MCF 10A (cell line): ENCODE results near the gene ZNF337. TPM values are rescaled to one million over a fixed set of nuclear protein-coding genes. Genes with fewer than 3 reads are reported as not detected.
A peak's percentile ranks its signal among the peaks of the same experiment; 100 is the strongest.
"Not testable (repeated sequence)": the region's sequence is repeated elsewhere in the genome, so short reads cannot be mapped to it uniquely, and the experiment has no call there.

Experiments
- BruUV-seq: library from RNA; stranded (reverse); fragments of 400-500 nt; replicated peaks from 2 replicates; lab custom pipeline; 2021; lab: Mats Ljungman, UMichigan
- CTCF ChIA-PET: fragments of 300-600 bp; sonication (Branson Sonifier 250); formaldehyde crosslinking; extraction: SDS; loops from one replicate; lab custom pipeline; 2021; ENCODE audit warnings: antibody characterized with exemption, inconsistent platforms; lab: Yijun Ruan, JAX
- POLR2A ChIA-PET: fragments of 300-600, 350-650 bp; sonication (Branson Sonifier 250); formaldehyde crosslinking; extraction: SDS; loops from one replicate; lab custom pipeline; 2020; ENCODE audit warnings: antibody characterized with exemption, inconsistent platforms; lab: Yijun Ruan, JAX
- DNase-seq: peaks from one replicate; pipeline ENCODE4 v3.0.0-alpha.2; 2018; ENCODE audit not compliant: unreplicated experiment
- H3K27ac Mint-ChIP-seq: one replicate; pipeline ENCODE4 v1.8.0; 2022; ENCODE audit warnings: mild to moderate bottlenecking, low read depth, mixed read lengths; ENCODE audit not compliant: unreplicated experiment
- H3K27me3 Mint-ChIP-seq: one replicate; pipeline ENCODE4 v1.8.0; 2022; ENCODE audit warnings: mixed read lengths; ENCODE audit not compliant: insufficient read depth, unreplicated experiment
- H3K36me3 Mint-ChIP-seq: one replicate; pipeline ENCODE4 v1.8.0; 2022; ENCODE audit warnings: mild to moderate bottlenecking, moderate library complexity, mixed read lengths; ENCODE audit not compliant: insufficient read depth, unreplicated experiment
- H3K4me1 Mint-ChIP-seq: one replicate; pipeline ENCODE4 v1.8.0; 2022; ENCODE audit warnings: mixed read lengths; ENCODE audit not compliant: insufficient read depth, unreplicated experiment
- H3K4me3 Mint-ChIP-seq: one replicate; pipeline ENCODE4 v1.8.0; 2022; ENCODE audit warnings: mild to moderate bottlenecking, moderate library complexity, mixed read lengths; ENCODE audit not compliant: unreplicated experiment
- H3K9me3 Mint-ChIP-seq: one replicate; pipeline ENCODE4 v1.8.0; 2022; ENCODE audit warnings: mixed read lengths; ENCODE audit not compliant: unreplicated experiment
- CTCF ChIP-seq: fragments of 200-600 bp; IDR thresholded peaks from one replicate; pipeline ENCODE4 v1.8.0; 2022; ENCODE audit warnings: antibody characterized with exemption, mild to moderate bottlenecking; ENCODE audit not compliant: unreplicated experiment
- intact Hi-C: fragments of 100-400 bp; cut with micrococcal nuclease; formaldehyde crosslinking; loops from 2 replicates; pipeline ENCODE4 v1.14.1; 2022
- total RNA-seq: library from RNA; stranded (reverse); gene quantifications from 2 replicates; pipeline ENCODE4 v1.2.3, GENCODE V29; 2022

ZNF337 gene
- total RNA-seq, 1 experiment from 2014 or later, result 19.5 TPM

- H3K9me3 Mint-ChIP-seq, result peaks cover 17% of the 10 kb centered on the region
- no peak for TF ChIP-seq CTCF
- peaks cover 7% of the 10 kb centered on the region for H3K36me3 Mint-ChIP-seq
- intact Hi-C loops, result no loop called here
- BruUV-seq, result no TSS peak
- H3K4me1 Mint-ChIP-seq, result no peaks in the 10 kb centered on the region
- no peak for DNase-seq
- CTCF ChIA-PET, result no interaction called here
- H3K4me3 Mint-ChIP-seq, result no peak overlapping the region
- no peaks in the 10 kb centered on the region for H3K27me3 Mint-ChIP-seq
- POLR2A ChIA-PET, result interaction anchor here (1.7 kb wide), 1 partner anchor 13 kb away, joined by 4 read pairs; no protein-coding TSS in a partner anchor
- no peak overlapping the region for H3K27ac Mint-ChIP-seq
These were observed 9.2 kb upstream of the ZNF337 start for GRCh38 chr20:25705830-25706351.

GRCh38 chr20:25704303-25704702 is 7.7 kb upstream of the ZNF337 start:
- ChIA-PET POLR2A (interaction anchor here (0.7 to 1.7 kb wide), 2 partner anchors 15 to 389 kb away, joined by 3 to 4 read pairs; no protein-coding TSS in a partner anchor), CTCF (interaction anchor here (1.3 kb wide), 1 partner anchor 234 kb away, joined by 3 read pairs; no protein-coding TSS in a partner anchor)
- peaks cover 28% of the 10 kb centered on the region for H3K9me3 Mint-ChIP-seq
- H3K4me1 Mint-ChIP-seq, H3K27me3 Mint-ChIP-seq, H3K36me3 Mint-ChIP-seq, intact Hi-C loops, BruUV-seq, H3K4me3 Mint-ChIP-seq, H3K27ac Mint-ChIP-seq, DNase-seq: not testable (repeated sequence)

GRCh38 chr20:25700835-25701234 is 4.2 kb upstream of the ZNF337 start:
- H3K36me3 Mint-ChIP-seq, H3K27me3 Mint-ChIP-seq, BruUV-seq, H3K27ac Mint-ChIP-seq, intact Hi-C loops, POLR2A ChIA-PET, H3K4me3 Mint-ChIP-seq, DNase-seq: not testable (repeated sequence)
- CTCF ChIA-PET, result interaction anchor here (1.9 kb wide), 1 partner anchor 161 kb away, joined by 5 read pairs; no protein-coding TSS in a partner anchor
- Mint-ChIP-seq H3K9me3 (peaks cover 28% of the 10 kb centered on the region), H3K4me1 (peaks cover 11% of the 10 kb centered on the region)

GRCh38 chr20:25699914-25700313 is 3.3 kb upstream of the ZNF337 start:
- POLR2A ChIA-PET, result interaction anchor here (0.9 kb wide), 1 partner anchor 13 kb away, joined by 4 read pairs; no protein-coding TSS in a partner anchor
- no peak overlapping the region for H3K4me3 Mint-ChIP-seq
- H3K27ac Mint-ChIP-seq, result no peak overlapping the region
- TF ChIP-seq CTCF, result no peak
- no peak for DNase-seq
- no TSS peak for BruUV-seq
- H3K4me1 Mint-ChIP-seq, result peaks cover 11% of the 10 kb centered on the region
- intact Hi-C loops, result no loop called here
- CTCF ChIA-PET, result no interaction called here
- no peaks in the 10 kb centered on the region for H3K36me3 Mint-ChIP-seq
- no peaks in the 10 kb centered on the region for H3K27me3 Mint-ChIP-seq
- H3K9me3 Mint-ChIP-seq, result peaks cover 21% of the 10 kb centered on the region

- no peaks in the 10 kb centered on the region for H3K27me3 Mint-ChIP-seq
- POLR2A ChIA-PET, result interaction anchor here (0.6 to 1.6 kb wide), 7 partner anchors 9 to 288 kb away, joined by 3 to 5 read pairs (median 4); no protein-coding TSS in a partner anchor
- DNase-seq, result no peak
- intact Hi-C loops, result no loop called here
- BruUV-seq, result TSS peak; percentile 75
- H3K36me3 Mint-ChIP-seq, result peaks cover 16% of the 10 kb centered on the region
- TF ChIP-seq CTCF, result no peak
- peak overlapping the region; percentile 83 for H3K27ac Mint-ChIP-seq
- CTCF ChIA-PET, result no interaction called here
- H3K4me1 Mint-ChIP-seq, result peaks cover 14% of the 10 kb centered on the region
- H3K9me3 Mint-ChIP-seq, result peaks cover 12% of the 10 kb centered on the region
- H3K4me3 Mint-ChIP-seq, result peak overlapping the region; percentile 90
These were observed 436 bp upstream of the ZNF337 start for GRCh38 chr20:25697132-25697446.
